ENCODE measurements around the gene MYL6. TPM values are rescaled to one million over a fixed set of nuclear protein-coding genes. Genes with fewer than 3 reads are reported as not detected.
A peak's percentile ranks its signal among the peaks of the same experiment; 100 is the strongest.

The MYL6 gene
- total and polyA plus RNA-seq, 9 of the 15 experiments (the other 6 are each of a cell fraction or from before 2014, with no cell fraction given), result 557 to 1,664 (median 958) TPM

GRCh38 chr12:56205445-56205844 is 47.3 kb downstream of the MYL6 start:
- FAIRE-seq, result no peak
- in situ Hi-C loops (cut with MboI) (no loop called here), intact Hi-C loops (cut with micrococcal nuclease) (no loop called here)
- Histone ChIP-seq H3K36me3 (ENCODE audit: control insufficient read depth, insufficient read depth, low read length) (peaks cover 48% of the 10 kb centered on the region), H4K20me1 (replicated peaks; ENCODE audit: control insufficient read depth, insufficient read depth, low read length) (no peaks in the 10 kb centered on the region), H2AFZ (ENCODE audit: low read depth, low read length) (no peak overlapping the region), H3K27ac (ENCODE audit: extremely low read depth, low read depth, low read length) (peak overlapping the region; percentile 64; the same call in 1 of the 3 replicates), H3K4me2 (ENCODE audit: insufficient read depth, low read length) (no peak overlapping the region), H3K27me3 (ENCODE audit: control insufficient read depth in 2 of 2, insufficient read depth in 2 of 2, low read length in 2 of 2) (no peaks in the 10 kb centered on the region), H3K4me1 (replicated peaks in 1 of 2; ENCODE audit: control insufficient read depth in 2 of 2, insufficient read depth in 2 of 2, low read length in 2 of 2) (peaks cover 2 to 25% of the 10 kb centered on the region in 2 experiments; a peak in 3 of 5 replicates), H3K79me2 (ENCODE audit: control insufficient read depth, insufficient read depth, low read length) (no peaks in the 10 kb centered on the region), H3K4me3 (no peak overlapping the region), H3K9me3 (replicated peaks; ENCODE audit: control insufficient read depth, insufficient read depth, low read depth, low read length) (no peaks in the 10 kb centered on the region), H3K9ac (ENCODE audit: insufficient read depth in 1 of 2, low read depth in 2 of 2, low read length in 2 of 2) (peak overlapping the region in 1 of 2 experiments; percentile 5; a peak in 2 of 4 replicates), H3K9me1 (ENCODE audit: control insufficient read depth, insufficient read depth, low read length) (no peaks in the 10 kb centered on the region)
- BruUV-seq (replicated peaks), result no TSS peak
- DNase-seq (ENCODE audit: extremely low read depth in 1 of 4, low spot score in 3 of 4), result no peak
- ATAC-seq, result no peak; the same call in 2 of the 3 replicates
- POLR2A ChIA-PET, result interaction anchor here (0.8 to 6.3 kb wide), 7 partner anchors 13 to 110 kb away, joined by 3 to 68 read pairs (median 3); partner anchors contain the start of genes ANKRD52, CNPY2, ESYT1 and RNF41
- TF ChIP-seq POLR2G (IDR thresholded peaks at IDR 0.05; ENCODE audit: low read depth, low read length) (no peak), PBX2 (CRISPR knock-in tag; IDR thresholded peaks at IDR 0.05; ENCODE audit: low read depth) (no peak), PBX2 (tag; conservative IDR thresholded peaks at IDR 0.05; ENCODE audit: low read depth) (no peak), POLR2AphosphoS5 (IDR thresholded peaks at IDR 0.05; ENCODE audit: control insufficient read depth, insufficient read depth, low read depth, low read length) (no peak), FOXK2 (conservative IDR thresholded peaks at IDR 0.05 in 1 of 2, IDR thresholded peaks at IDR 0.05 in 1 of 2; ENCODE audit: low read depth in 2 of 2) (0 out of 4 replicates have a peak, but pooled peaks of 1 of the 2 experiments have one; percentile 25), TCF3 (CRISPR knock-in tag; IDR thresholded peaks at IDR 0.05) (no peak), ZNF282 (CRISPR knock-in tag; IDR thresholded peaks at IDR 0.05) (no peak)
- TF ChIP-seq, protein P1, sequence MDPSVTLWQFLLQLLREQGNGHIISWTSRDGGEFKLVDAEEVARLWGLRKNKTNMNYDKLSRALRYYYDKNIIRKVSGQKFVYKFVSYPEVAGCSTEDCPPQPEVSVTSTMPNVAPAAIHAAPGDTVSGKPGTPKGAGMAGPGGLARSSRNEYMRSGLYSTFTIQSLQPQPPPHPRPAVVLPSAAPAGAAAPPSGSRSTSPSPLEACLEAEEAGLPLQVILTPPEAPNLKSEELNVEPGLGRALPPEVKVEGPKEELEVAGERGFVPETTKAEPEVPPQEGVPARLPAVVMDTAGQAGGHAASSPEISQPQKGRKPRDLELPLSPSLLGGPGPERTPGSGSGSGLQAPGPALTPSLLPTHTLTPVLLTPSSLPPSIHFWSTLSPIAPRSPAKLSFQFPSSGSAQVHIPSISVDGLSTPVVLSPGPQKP (CRISPR knock-in tag; IDR thresholded peaks at IDR 0.05), result no peak
- TF ChIP-seq, protein P2, sequence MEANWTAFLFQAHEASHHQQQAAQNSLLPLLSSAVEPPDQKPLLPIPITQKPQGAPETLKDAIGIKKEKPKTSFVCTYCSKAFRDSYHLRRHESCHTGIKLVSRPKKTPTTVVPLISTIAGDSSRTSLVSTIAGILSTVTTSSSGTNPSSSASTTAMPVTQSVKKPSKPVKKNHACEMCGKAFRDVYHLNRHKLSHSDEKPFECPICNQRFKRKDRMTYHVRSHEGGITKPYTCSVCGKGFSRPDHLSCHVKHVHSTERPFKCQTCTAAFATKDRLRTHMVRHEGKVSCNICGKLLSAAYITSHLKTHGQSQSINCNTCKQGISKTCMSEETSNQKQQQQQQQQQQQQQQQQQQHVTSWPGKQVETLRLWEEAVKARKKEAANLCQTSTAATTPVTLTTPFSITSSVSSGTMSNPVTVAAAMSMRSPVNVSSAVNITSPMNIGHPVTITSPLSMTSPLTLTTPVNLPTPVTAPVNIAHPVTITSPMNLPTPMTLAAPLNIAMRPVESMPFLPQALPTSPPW (CRISPR knock-in tag; IDR thresholded peaks at IDR 0.05), result peak; percentile 44; the same call in 1 of the 2 replicates
- TF ChIP-seq, protein P3, sequence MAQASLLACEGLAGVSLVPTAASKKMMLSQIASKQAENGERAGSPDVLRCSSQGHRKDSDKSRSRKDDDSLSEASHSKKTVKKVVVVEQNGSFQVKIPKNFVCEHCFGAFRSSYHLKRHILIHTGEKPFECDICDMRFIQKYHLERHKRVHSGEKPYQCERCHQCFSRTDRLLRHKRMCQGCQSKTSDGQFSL (CRISPR knock-in tag; IDR thresholded peaks at IDR 0.05), result no peak; the same call in 1 of the 2 replicates
- TF ChIP-seq, protein P3 (tag; IDR thresholded peaks at IDR 0.05), result peak in 1 of 2 experiments; percentile 82; a peak in 2 of 4 replicates
- CTCF ChIA-PET (ENCODE audit: low intra/inter-chr PET ratio), result interaction anchor here (0.6 to 2.1 kb wide), 3 partner anchors 15 to 855 kb away, joined by 4 to 9 read pairs (median 4); partner anchors contain the start of gene NABP2

Measured in K562 (cell line).